Osteocyte (in vitro differentiated cells): ENCODE measurements around the gene GLB1L3. TPM values are rescaled to one million over a fixed set of nuclear protein-coding genes. Genes with fewer than 3 reads are reported as not detected.

Source experiments
- DNase-seq: peaks from one replicate; pipeline ENCODE4 v3.0.0; 2021; ENCODE audit warnings: mixed read lengths; ENCODE audit not compliant: unreplicated experiment; ENCODE audit errors: extremely low spot score
- H3K27ac Mint-ChIP-seq: one replicate; pipeline ENCODE4 v1.8.0; 2021; ENCODE audit warnings: mild to moderate bottlenecking, mixed read lengths; ENCODE audit not compliant: unreplicated experiment
- H3K27me3 Mint-ChIP-seq: one replicate; pipeline ENCODE4 v1.8.0; 2021; ENCODE audit warnings: mixed read lengths; ENCODE audit not compliant: unreplicated experiment
- H3K36me3 Mint-ChIP-seq: one replicate; pipeline ENCODE4 v1.8.0; 2021; ENCODE audit warnings: mixed read lengths; ENCODE audit not compliant: unreplicated experiment
- H3K4me1 Mint-ChIP-seq: one replicate; pipeline ENCODE4 v1.8.0; 2021; ENCODE audit warnings: mixed read lengths; ENCODE audit not compliant: unreplicated experiment
- H3K4me3 Mint-ChIP-seq: one replicate; pipeline ENCODE4 v1.8.0; 2021; ENCODE audit warnings: mild to moderate bottlenecking, moderate library complexity, mixed read lengths; ENCODE audit not compliant: unreplicated experiment
- H3K9me3 Mint-ChIP-seq: one replicate; pipeline ENCODE4 v1.8.0; 2021; ENCODE audit warnings: mixed read lengths; ENCODE audit not compliant: unreplicated experiment
- total RNA-seq: library from RNA; stranded (reverse); gene quantifications from 2 replicates; pipeline ENCODE4 v1.2.1, GENCODE V29; 2021
- TF ChIP-seq, protein P1 (sequence below): fragments of 200-600 bp; sonication (generic); IDR thresholded peaks from 2 replicates; pipeline ENCODE4 v1.5.0; 2021; ENCODE audit warnings: antibody characterized with exemption, mild to moderate bottlenecking, moderate library complexity

The GLB1L3 gene
- total RNA-seq, 1 donor from 2014 or later: not detected

DNA sequence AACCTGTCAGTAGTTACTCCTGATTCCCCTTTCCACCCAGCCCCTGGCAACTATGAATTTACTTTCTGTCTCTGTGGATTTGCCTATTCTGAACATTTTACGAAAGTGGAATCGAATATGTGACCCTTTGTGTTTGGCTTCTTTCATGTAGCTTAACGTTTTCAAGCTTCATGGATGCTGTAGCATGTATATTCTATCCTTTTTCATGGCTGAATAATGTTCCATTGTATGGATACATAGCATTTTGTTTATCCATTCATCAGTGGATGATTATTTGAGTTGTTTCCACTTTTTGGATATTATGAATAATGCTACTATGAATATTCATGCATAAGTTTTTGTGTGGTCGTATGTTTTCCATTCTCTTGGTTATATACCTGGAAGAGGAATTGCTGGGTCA, 46.4 kb downstream of the GLB1L3 start:
- Mint-ChIP-seq H3K27ac (no peak overlapping the region), H3K27me3 (peaks cover 28% of the 10 kb centered on the region), H3K9me3 (peaks cover 6% of the 10 kb centered on the region), H3K36me3 (no peaks in the 10 kb centered on the region), H3K4me3 (no peak overlapping the region), H3K4me1 (no peaks in the 10 kb centered on the region)
- no peak for DNase-seq
- TF ChIP-seq, protein P1, sequence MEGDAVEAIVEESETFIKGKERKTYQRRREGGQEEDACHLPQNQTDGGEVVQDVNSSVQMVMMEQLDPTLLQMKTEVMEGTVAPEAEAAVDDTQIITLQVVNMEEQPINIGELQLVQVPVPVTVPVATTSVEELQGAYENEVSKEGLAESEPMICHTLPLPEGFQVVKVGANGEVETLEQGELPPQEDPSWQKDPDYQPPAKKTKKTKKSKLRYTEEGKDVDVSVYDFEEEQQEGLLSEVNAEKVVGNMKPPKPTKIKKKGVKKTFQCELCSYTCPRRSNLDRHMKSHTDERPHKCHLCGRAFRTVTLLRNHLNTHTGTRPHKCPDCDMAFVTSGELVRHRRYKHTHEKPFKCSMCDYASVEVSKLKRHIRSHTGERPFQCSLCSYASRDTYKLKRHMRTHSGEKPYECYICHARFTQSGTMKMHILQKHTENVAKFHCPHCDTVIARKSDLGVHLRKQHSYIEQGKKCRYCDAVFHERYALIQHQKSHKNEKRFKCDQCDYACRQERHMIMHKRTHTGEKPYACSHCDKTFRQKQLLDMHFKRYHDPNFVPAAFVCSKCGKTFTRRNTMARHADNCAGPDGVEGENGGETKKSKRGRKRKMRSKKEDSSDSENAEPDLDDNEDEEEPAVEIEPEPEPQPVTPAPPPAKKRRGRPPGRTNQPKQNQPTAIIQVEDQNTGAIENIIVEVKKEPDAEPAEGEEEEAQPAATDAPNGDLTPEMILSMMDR: no peak

DNA sequence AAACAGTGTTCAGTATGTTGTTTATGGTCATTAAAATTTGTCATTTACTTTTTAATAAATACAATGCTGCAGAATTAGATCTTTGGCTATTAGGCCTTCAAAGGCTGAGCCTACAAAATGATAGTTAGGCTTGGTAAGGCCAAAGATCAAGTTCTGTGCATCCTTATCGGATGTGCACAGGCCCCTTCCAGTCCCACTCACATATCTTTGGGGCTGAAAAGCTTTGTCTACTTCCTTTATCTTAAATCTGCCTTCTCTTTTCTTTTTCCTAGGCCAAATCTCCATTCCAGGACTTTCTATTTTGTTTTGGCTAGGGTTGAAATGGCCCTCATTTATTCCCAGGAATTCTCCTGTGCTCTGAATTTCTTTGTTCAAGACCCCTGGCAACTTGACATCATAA, 52.3 kb downstream of the GLB1L3 start:
- H3K27me3 Mint-ChIP-seq: peaks cover 61% of the 10 kb centered on the region
- no peak overlapping the region for H3K27ac Mint-ChIP-seq
- DNase-seq: no peak
- H3K4me1 Mint-ChIP-seq: peaks cover 11% of the 10 kb centered on the region
- no peaks in the 10 kb centered on the region for H3K36me3 Mint-ChIP-seq
- no peaks in the 10 kb centered on the region for H3K9me3 Mint-ChIP-seq
- TF ChIP-seq, protein P1: no peak
- no peak overlapping the region for H3K4me3 Mint-ChIP-seq

DNA sequence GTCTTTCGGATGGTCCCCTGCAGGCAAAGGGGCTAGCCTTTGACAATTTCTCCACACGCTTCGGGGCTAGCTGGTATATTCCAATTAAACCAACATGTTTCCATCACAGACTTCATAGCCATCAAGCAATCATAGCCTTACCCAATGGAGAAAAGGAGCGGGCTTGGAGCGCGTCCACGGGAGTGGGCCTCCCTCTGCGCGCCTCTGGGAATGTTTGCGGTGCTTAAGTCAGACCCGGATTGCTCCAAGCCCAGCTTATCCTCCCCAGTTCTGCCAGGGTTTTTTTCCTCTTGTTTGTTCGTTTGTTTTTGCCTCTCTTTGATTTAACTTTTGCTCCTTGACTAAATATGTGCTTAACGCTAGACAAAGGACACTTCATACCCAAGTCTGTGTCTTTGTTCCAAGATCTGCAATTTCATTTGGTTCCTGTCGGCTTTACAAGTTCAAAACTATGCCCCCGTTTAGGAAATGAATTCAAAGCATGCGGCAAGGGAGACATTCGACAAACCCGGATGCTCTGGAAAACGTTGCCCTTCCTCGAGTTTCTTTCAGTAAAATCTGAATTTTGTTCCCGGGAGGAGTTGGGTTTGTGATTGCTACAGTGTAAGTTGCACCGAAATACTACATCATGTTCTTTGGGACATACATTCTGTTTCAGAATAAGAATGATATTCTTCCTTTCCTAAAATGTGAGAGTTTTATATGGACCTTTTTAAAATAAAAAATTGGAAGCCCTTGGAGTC, 54.6 kb downstream of the GLB1L3 start:
- Mint-ChIP-seq H3K36me3 (no peaks in the 10 kb centered on the region), H3K9me3 (no peaks in the 10 kb centered on the region), H3K27me3 (peaks cover 72% of the 10 kb centered on the region), H3K4me1 (peaks cover 11% of the 10 kb centered on the region), H3K4me3 (peak overlapping the region; percentile 69), H3K27ac (no peak overlapping the region)
- TF ChIP-seq, protein P1: no peak
- DNase-seq: no peak

DNA sequence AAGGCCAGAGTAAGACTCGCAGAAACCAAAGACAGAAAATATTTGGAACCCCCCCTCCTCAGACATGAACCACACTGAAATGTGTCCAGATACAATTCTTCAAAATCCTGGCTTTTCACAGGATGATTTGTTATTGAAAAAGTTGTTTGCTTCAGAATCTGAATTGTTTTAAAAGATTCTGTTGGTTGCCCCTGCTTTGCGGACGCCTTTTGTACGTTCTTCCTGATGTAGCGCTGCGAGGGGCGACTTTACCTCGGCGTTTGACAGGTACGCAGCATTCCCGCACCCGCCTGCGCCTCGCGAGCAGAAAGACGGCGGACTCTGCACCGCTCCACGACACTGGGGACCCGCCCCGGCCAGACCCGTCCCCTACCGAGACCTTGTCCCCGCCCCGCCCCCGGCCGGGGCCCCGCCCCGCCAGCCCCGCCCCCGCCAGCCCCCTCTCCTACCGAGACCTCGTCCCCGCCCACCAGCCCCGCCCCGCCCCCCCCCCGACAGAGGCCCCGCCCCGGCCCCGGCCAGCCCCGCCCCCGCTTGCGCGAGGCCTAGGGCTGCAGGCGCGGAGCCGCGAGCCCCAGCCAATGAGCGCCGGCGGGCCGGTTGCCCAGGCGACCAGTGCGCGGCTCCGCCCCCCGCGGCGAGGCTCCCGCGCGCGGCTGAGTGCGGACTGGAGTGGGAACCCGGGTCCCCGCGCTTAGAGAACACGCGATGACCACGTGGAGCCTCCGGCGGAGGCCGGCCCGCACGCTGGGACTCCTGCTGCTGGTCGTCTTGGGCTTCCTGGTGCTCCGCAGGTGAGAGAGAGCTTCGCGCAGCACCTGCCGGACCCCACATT, 55.4 kb downstream of the GLB1L3 start, which contains the start of gene GLB1L2:
Gene GLB1L2 (plus strand): TSS at position 635 of the 835 bp plus-strand sequence. CDS start 74 bp downstream, at position 709.
- Mint-ChIP-seq H3K4me3 (peak within 1 kb of the TSS; percentile 69), H3K36me3 (no peaks in the 10 kb centered on the region), H3K27me3 (peaks cover 72% of the 10 kb centered on the region), H3K4me1 (peaks cover 11% of the 10 kb centered on the region), H3K27ac (no peak within 1 kb of the TSS), H3K9me3 (no peaks in the 10 kb centered on the region)
- no peak for DNase-seq
- TF ChIP-seq, protein P1: no peak

DNA sequence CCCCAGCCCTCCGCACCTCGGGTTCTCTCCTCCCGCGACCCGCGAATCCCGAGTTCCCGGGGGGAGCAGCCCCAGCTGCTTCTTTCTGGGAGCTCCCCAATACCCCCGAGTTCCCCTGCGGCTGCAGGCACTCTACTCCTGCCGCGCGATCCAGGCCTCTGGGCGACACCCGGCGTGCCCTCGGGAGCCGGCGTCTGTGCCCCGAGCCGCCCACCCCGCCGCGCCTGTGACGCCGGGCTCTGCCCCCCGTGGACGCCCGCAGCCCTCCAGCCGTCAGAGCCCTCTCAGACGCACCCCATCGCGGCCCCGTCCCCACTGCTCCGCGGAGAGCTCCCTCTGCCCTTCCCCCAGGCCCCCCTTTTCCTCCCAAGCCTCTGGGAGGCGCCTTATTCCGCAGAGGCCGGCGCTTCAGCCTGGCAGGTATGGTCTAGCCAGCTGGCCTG, 56.0 kb downstream of the GLB1L3 start:
- H3K4me3 Mint-ChIP-seq: peak overlapping the region; percentile 36
- no peak overlapping the region for H3K27ac Mint-ChIP-seq
- H3K36me3 Mint-ChIP-seq: no peaks in the 10 kb centered on the region
- no peak for DNase-seq
- H3K27me3 Mint-ChIP-seq: peaks cover 67% of the 10 kb centered on the region
- TF ChIP-seq, protein P1: no peak
- H3K9me3 Mint-ChIP-seq: no peaks in the 10 kb centered on the region
- H3K4me1 Mint-ChIP-seq: peaks cover 11% of the 10 kb centered on the region
